SK-N-SH treated with all-trans-retinoic acid at 6 μM for 48 hours (cell line): Measurements from ENCODE around the gene SLC5A4.

Source experiments
- ATAC-seq: fragments of 200-7000 bp; cut with Tn5 transposase; 3 replicates; pipeline ENCODE4 v1.9.1; 2020; ENCODE audit warnings: mild to moderate bottlenecking, moderate library complexity
- ARNTL ChIP-seq: fragments of 450-650 bp; formaldehyde crosslinking; IDR thresholded peaks from 2 replicates; pipeline ENCODE4 v1.5.0; 2020; ENCODE audit warnings: low read depth, mild to moderate bottlenecking, moderate library complexity, borderline replicate concordance
- BACH2 ChIP-seq: fragments of 250-450 bp; sonication (Bioruptor Pico); IDR thresholded peaks from 2 replicates; pipeline ENCODE4 v1.9.0; 2021; ENCODE audit warnings: mild to moderate bottlenecking, borderline replicate concordance
- CSDC2 ChIP-seq: fragments of 250-450 bp; sonication (Bioruptor Pico); IDR thresholded peaks from 2 replicates; pipeline ENCODE4 v1.5.0; 2020; ENCODE audit warnings: mild to moderate bottlenecking, moderate library complexity
- ESRRG ChIP-seq: fragments of 250-450 bp; sonication (Bioruptor Pico); IDR thresholded peaks from 2 replicates; pipeline ENCODE4 v1.6.1; 2021; ENCODE audit warnings: mild to moderate bottlenecking
- GLIS3 ChIP-seq: fragments of 250-450 bp; sonication (Bioruptor Pico); IDR thresholded peaks from 2 replicates; pipeline ENCODE4 v1.5.0; 2020; ENCODE audit warnings: mild to moderate bottlenecking, moderate library complexity
- ISL1 ChIP-seq: fragments of 250-450 bp; sonication (Bioruptor Pico); IDR thresholded peaks from 2 replicates; pipeline ENCODE4 v2.1.2; 2022; ENCODE audit warnings: mild to moderate bottlenecking, moderate library complexity
- PPARA ChIP-seq: fragments of 250-450 bp; sonication (Bioruptor Pico); IDR thresholded peaks from 2 replicates; pipeline ENCODE4 v1.5.0; 2020; ENCODE audit warnings: mild to moderate bottlenecking, borderline replicate concordance
- RARB ChIP-seq: fragments of 250-450 bp; sonication (Bioruptor Pico); IDR thresholded peaks from 2 replicates; pipeline ENCODE4 v1.8.0; 2021; ENCODE audit warnings: mild to moderate bottlenecking, moderate library complexity
- TCF4 ChIP-seq: fragments of 250-450 bp; sonication (Bioruptor Pico); IDR thresholded peaks from 2 replicates; pipeline ENCODE4 v1.8.0; 2021; ENCODE audit warnings: mild to moderate bottlenecking, moderate library complexity, borderline replicate concordance
- TOX ChIP-seq: fragments of 250-450 bp; sonication (Bioruptor Pico); IDR thresholded peaks from 2 replicates; pipeline ENCODE4 v1.8.0; 2021; ENCODE audit warnings: mild to moderate bottlenecking, moderate library complexity, borderline replicate concordance
- ZC3H10 ChIP-seq: fragments of 250-450 bp; sonication (Bioruptor Pico); IDR thresholded peaks from 2 replicates; pipeline ENCODE4 v1.5.1; 2021; ENCODE audit warnings: mild to moderate bottlenecking, moderate library complexity
- ZFP30 ChIP-seq: fragments of 450-650 bp; formaldehyde crosslinking; IDR thresholded peaks from 2 replicates; pipeline ENCODE4 v1.5.0; 2022; ENCODE audit warnings: mild to moderate bottlenecking, moderate library complexity
- ZNF565 ChIP-seq: fragments of 450-650 bp; formaldehyde crosslinking; conservative IDR thresholded peaks from 2 replicates; pipeline ENCODE4 v1.5.0; 2020; ENCODE audit warnings: low read depth, mild to moderate bottlenecking, moderate library complexity
- ZNF70 ChIP-seq: fragments of 450-650 bp; formaldehyde crosslinking; IDR thresholded peaks from 2 replicates; pipeline ENCODE4 v1.5.0; 2020; ENCODE audit warnings: mild to moderate bottlenecking, moderate library complexity
- ZNF8 ChIP-seq: fragments of 450-650 bp; formaldehyde crosslinking; IDR thresholded peaks from 2 replicates; pipeline ENCODE4 v1.5.0; 2020; ENCODE audit warnings: mild to moderate bottlenecking, moderate library complexity
- TF ChIP-seq, protein P1 (sequence below): fragments of 250-450 bp; sonication (Bioruptor Pico); IDR thresholded peaks from 2 replicates; pipeline ENCODE4 v1.8.0; 2021; ENCODE audit warnings: low read depth, mild to moderate bottlenecking, moderate library complexity, borderline replicate concordance
- TF ChIP-seq, protein P2 (sequence below): fragments of 250-450 bp; sonication (Bioruptor Pico); IDR thresholded peaks from 2 replicates; pipeline ENCODE4 v1.5.1; 2020; ENCODE audit warnings: low read depth, mild to moderate bottlenecking, moderate library complexity
- TF ChIP-seq, protein P3 (sequence below): fragments of 250-450 bp; sonication (Bioruptor Pico); IDR thresholded peaks from 2 replicates; pipeline ENCODE4 v1.5.1; 2021; ENCODE audit warnings: mild to moderate bottlenecking, moderate library complexity
- TF ChIP-seq, protein P4 (sequence below): fragments of 250-450 bp; sonication (Bioruptor Pico); IDR thresholded peaks from 2 replicates; pipeline ENCODE4 v1.8.0; 2020; ENCODE audit warnings: mild to moderate bottlenecking, moderate library complexity, borderline replicate concordance
- TF ChIP-seq, protein P5 (sequence below): fragments of 250-450 bp; sonication (Bioruptor Pico); IDR thresholded peaks from 2 replicates; pipeline ENCODE4 v1.5.0; 2020; ENCODE audit warnings: mild to moderate bottlenecking, moderate library complexity

SLC5A4 gene

DNA sequence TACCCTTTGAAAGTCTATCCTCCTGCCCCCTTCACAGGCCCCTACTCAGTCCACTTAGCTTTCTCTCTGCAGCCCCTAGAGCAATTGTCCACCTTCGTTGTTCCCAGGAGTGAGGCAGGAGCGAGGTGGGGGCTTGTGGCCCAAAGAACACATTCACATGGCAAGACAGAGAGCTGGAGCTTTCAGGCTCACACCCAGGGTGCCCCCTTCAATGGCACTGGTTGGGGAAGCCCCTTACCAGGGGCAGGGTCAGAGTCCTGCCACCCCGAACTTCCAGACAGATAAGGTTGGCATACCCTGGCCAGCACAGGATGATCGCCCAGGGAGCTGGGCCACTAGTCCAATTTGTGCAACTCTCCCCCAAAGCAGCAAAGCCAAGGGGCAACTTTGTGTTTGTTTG, 6.2 kb upstream of the SLC5A4 start:
- TF ChIP-seq ISL1 = no peak
- no peak for TF ChIP-seq ARNTL (CRISPR knock-in tag)
- TF ChIP-seq ZC3H10 (CRISPR knock-in tag) = no peak
- TF ChIP-seq, protein P1, sequence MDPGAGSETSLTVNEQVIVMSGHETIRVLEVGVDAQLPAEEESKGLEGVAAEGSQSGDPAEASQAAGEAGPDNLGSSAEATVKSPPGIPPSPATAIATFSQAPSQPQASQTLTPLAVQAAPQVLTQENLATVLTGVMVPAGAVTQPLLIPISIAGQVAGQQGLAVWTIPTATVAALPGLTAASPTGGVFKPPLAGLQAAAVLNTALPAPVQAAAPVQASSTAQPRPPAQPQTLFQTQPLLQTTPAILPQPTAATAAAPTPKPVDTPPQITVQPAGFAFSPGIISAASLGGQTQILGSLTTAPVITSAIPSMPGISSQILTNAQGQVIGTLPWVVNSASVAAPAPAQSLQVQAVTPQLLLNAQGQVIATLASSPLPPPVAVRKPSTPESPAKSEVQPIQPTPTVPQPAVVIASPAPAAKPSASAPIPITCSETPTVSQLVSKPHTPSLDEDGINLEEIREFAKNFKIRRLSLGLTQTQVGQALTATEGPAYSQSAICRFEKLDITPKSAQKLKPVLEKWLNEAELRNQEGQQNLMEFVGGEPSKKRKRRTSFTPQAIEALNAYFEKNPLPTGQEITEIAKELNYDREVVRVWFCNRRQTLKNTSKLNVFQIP (CRISPR knock-in tag) = no peak
- TF ChIP-seq ZNF8 = no peak
- TF ChIP-seq ZNF70 (CRISPR knock-in tag) = no peak
- TF ChIP-seq ZFP30 (CRISPR knock-in tag) = no peak
- no peak for ATAC-seq

DNA sequence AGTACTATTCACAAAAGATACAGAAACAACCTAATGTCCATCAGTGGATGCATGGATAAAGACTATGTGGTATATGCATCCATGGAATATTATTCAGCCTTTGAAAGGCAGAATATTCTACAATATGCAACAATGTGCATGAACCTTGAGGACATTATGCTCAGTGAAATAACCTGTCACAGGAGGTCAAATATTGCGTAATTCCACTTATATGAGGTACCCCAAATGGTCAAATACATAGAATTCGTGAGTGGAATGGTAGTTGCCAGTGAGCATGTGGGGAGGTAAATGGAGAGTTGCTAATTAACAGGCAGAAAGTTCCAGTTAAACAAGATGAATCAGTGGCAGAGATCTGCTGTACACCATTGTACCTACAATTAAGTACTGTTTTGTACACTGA, 3.6 kb upstream of the SLC5A4 start:
- no peak for ATAC-seq

DNA sequence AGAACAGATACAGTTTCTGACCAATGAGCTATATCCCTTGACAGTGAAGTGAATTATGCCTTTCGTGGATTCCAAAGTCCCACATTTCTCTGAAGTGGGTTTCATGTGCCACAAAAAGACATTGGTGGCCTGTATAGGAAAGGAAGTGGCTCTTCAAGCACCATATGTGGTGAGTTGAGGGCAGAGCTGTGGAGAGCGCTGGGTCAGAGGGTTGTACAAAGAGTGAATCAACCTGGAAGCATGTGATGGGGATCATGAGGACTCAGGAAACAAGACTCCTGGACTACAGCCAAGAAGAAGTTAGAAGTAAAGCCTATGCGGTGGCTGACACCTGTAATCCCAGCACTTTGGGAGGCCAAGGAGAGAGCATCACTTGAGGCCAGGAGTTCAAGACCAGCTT, 579 bp upstream of the SLC5A4 start:
- ATAC-seq = no peak
- no peak for TF ChIP-seq ZNF565

More for the DNA sequence above, 3.6 kb upstream of the SLC5A4 start:
- no peak for TF ChIP-seq BACH2
- TF ChIP-seq RARB (CRISPR knock-in tag) = no peak
- TF ChIP-seq CSDC2 = no peak
- no peak for TF ChIP-seq GLIS3 (CRISPR knock-in tag)
- no peak for TF ChIP-seq TCF4
- no peak for TF ChIP-seq ZFP30 (CRISPR knock-in tag)
- TF ChIP-seq, protein P2, sequence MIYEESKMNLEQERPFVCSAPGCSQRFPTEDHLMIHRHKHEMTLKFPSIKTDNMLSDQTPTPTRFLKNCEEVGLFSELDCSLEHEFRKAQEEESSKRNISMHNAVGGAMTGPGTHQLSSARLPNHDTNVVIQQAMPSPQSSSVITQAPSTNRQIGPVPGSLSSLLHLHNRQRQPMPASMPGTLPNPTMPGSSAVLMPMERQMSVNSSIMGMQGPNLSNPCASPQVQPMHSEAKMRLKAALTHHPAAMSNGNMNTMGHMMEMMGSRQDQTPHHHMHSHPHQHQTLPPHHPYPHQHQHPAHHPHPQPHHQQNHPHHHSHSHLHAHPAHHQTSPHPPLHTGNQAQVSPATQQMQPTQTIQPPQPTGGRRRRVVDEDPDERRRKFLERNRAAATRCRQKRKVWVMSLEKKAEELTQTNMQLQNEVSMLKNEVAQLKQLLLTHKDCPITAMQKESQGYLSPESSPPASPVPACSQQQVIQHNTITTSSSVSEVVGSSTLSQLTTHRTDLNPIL (CRISPR knock-in tag) = no peak
- no peak for TF ChIP-seq ZNF70 (CRISPR knock-in tag)
- no peak for TF ChIP-seq ESRRG
- TF ChIP-seq, protein P1 (CRISPR knock-in tag) = no peak
- no peak for TF ChIP-seq ISL1
- TF ChIP-seq, protein P3, sequence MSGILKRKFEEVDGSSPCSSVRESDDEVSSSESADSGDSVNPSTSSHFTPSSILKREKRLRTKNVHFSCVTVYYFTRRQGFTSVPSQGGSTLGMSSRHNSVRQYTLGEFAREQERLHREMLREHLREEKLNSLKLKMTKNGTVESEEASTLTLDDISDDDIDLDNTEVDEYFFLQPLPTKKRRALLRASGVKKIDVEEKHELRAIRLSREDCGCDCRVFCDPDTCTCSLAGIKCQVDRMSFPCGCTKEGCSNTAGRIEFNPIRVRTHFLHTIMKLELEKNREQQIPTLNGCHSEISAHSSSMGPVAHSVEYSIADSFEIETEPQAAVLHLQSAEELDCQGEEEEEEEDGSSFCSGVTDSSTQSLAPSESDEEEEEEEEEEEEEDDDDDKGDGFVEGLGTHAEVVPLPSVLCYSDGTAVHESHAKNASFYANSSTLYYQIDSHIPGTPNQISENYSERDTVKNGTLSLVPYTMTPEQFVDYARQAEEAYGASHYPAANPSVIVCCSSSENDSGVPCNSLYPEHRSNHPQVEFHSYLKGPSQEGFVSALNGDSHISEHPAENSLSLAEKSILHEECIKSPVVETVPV (CRISPR knock-in tag) = no peak

DNA sequence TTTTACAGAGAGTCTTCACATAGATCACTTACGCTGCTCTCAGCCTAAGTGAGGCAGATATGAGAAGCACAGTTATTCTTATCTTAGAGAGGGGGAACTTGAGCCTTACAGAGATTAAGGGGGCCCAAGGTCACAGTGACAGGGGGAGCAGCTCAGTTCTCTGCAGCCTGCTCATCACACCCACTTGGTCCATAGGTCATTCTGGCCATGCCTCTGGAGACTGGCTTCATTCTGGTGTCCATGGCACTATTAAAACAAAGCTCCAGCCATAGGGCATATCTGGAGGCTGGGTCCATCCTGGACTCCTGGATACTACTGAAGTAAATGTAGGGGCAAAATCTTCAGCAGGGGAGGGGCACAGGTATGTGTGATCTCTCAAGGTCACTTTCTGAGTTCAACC, 5.9 kb downstream of the SLC5A4 start:
- no peak for ATAC-seq

DNA sequence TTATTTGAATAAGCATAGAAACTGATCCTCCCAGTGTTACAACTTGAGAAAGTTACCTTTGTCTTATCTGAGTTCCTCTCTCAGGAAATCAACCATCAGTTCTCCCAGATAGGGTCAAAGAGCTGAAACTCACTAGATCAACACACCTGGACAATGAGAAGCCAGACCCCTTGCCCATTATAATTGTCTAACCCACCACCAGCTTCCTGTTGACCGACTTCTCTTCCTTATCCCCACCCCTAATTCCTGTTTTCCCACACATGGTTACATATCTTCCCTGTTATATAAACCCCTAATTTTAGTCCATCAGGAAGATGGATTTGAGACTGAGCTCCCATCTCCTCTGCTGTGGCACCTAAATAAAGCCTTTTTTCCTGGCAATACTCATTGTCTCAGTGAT, 6.9 kb downstream of the SLC5A4 start:
- TF ChIP-seq, protein P4, sequence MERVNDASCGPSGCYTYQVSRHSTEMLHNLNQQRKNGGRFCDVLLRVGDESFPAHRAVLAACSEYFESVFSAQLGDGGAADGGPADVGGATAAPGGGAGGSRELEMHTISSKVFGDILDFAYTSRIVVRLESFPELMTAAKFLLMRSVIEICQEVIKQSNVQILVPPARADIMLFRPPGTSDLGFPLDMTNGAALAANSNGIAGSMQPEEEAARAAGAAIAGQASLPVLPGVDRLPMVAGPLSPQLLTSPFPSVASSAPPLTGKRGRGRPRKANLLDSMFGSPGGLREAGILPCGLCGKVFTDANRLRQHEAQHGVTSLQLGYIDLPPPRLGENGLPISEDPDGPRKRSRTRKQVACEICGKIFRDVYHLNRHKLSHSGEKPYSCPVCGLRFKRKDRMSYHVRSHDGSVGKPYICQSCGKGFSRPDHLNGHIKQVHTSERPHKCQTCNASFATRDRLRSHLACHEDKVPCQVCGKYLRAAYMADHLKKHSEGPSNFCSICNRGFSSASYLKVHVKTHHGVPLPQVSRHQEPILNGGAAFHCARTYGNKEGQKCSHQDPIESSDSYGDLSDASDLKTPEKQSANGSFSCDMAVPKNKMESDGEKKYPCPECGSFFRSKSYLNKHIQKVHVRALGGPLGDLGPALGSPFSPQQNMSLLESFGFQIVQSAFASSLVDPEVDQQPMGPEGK (CRISPR knock-in tag) = no peak
- TF ChIP-seq GLIS3 (CRISPR knock-in tag) = no peak

More for the DNA sequence above, 5.9 kb downstream of the SLC5A4 start:
- no peak for TF ChIP-seq ZNF70 (CRISPR knock-in tag)
- no peak for TF ChIP-seq ARNTL (CRISPR knock-in tag)
- no peak for TF ChIP-seq TOX (CRISPR knock-in tag)
- no peak for TF ChIP-seq ISL1

DNA sequence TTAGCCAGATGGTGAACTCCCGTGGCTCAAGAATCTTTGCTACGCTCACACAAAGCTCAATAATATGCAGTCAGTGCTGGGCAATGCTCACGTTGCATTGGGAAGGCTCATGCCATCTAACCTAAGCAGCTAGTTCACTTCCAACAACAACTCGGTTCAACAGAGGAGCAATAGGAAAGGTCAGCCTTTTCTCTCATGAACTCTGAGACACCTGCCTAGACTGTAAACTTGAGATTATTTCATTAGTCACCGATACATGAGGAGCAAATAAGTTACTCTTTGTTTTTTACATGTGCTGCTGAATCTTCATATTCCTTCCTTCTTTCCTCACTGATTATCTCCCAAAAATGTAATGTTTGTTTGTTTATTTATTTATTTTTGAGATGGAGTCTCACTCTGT, 9.0 kb downstream of the SLC5A4 start:
- ATAC-seq = no peak
- TF ChIP-seq GLIS3 (CRISPR knock-in tag) (no peak), ARNTL (CRISPR knock-in tag) (no peak), ESRRG (no peak), BACH2 (no peak), PPARA (CRISPR knock-in tag) (no peak), CSDC2 (no peak)
- TF ChIP-seq, protein P5, sequence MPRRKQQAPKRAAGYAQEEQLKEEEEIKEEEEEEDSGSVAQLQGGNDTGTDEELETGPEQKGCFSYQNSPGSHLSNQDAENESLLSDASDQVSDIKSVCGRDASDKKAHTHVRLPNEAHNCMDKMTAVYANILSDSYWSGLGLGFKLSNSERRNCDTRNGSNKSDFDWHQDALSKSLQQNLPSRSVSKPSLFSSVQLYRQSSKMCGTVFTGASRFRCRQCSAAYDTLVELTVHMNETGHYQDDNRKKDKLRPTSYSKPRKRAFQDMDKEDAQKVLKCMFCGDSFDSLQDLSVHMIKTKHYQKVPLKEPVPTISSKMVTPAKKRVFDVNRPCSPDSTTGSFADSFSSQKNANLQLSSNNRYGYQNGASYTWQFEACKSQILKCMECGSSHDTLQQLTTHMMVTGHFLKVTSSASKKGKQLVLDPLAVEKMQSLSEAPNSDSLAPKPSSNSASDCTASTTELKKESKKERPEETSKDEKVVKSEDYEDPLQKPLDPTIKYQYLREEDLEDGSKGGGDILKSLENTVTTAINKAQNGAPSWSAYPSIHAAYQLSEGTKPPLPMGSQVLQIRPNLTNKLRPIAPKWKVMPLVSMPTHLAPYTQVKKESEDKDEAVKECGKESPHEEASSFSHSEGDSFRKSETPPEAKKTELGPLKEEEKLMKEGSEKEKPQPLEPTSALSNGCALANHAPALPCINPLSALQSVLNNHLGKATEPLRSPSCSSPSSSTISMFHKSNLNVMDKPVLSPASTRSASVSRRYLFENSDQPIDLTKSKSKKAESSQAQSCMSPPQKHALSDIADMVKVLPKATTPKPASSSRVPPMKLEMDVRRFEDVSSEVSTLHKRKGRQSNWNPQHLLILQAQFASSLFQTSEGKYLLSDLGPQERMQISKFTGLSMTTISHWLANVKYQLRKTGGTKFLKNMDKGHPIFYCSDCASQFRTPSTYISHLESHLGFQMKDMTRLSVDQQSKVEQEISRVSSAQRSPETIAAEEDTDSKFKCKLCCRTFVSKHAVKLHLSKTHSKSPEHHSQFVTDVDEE = no peak
- TF ChIP-seq, protein P2 (CRISPR knock-in tag) = no peak

More for the DNA sequence above, 6.9 kb downstream of the SLC5A4 start:
- no peak for ATAC-seq
